Mesodermal cell (in vitro differentiated cells): ENCODE results near the gene VWA3B.
"Not testable (repeated sequence)": the region's sequence is repeated elsewhere in the genome, so short reads cannot be mapped to it uniquely, and the experiment has no call there.

ENCODE experiments used
- H3K27ac ChIP-seq: 2 replicates; pipeline ENCODE4 v1.7.0; 2013; ENCODE audit warnings: mild to moderate bottlenecking, low read depth, low read length, moderate library complexity; ENCODE audit not compliant: severe bottlenecking
- H3K36me3 ChIP-seq: 2 replicates; pipeline ENCODE4 v1.7.1; 2013; ENCODE audit warnings: mild to moderate bottlenecking, low read length, moderate library complexity; ENCODE audit not compliant: control insufficient read depth, insufficient read depth
- H3K4me1 ChIP-seq: one replicate; pipeline ENCODE4 v1.7.1; 2013; ENCODE audit warnings: mild to moderate bottlenecking, low read length; ENCODE audit not compliant: insufficient read depth, control insufficient read depth, poor library complexity, severe bottlenecking
- H3K4me3 ChIP-seq: 2 replicates; pipeline ENCODE4 v1.7.0; 2013; ENCODE audit warnings: low read length, control low read depth, mild to moderate bottlenecking; ENCODE audit not compliant: insufficient read depth, poor library complexity, severe bottlenecking; ENCODE audit errors: extremely low read depth
- H3K9me3 ChIP-seq: 2 replicates; pipeline ENCODE4 v1.7.1; 2013; ENCODE audit warnings: mild to moderate bottlenecking, low read length, moderate library complexity; ENCODE audit not compliant: control insufficient read depth
- WGBS, 2 experiments: methylation state at CpG; one replicate each; pipeline ENCODE4 v1.1.5; 2013; ENCODE audit warnings: missing lambda C conversion rate in 2 of 2; ENCODE audit not compliant: insufficient coverage in 2 of 2; 5-methylcytosine and 5-hydroxymethylcytosine counted together

The VWA3B gene

DNA sequence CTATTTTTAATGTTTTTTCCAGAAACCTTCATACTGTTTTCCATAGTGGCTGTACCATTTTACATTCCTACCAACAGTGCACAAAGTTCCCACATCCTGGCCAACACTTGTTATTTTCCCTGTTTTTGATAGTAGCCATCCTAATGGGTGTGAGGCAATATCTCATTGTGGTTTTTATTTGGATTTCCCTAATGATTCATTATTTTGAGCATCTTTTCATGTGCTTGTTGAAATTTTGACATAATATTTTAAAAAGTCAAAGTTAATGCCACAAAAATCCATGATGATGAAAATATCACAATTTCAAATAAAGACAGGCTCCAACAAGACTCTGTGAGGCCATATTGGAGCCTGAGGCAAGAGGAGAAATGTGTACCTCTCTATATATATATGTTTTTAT lies 50.2 kb downstream of the VWA3B start:
- no peak overlapping the region for H3K27ac ChIP-seq
- no peaks in the 10 kb centered on the region for H3K36me3 ChIP-seq
- H3K4me3 ChIP-seq: no peak overlapping the region
- no peaks in the 10 kb centered on the region for H3K9me3 ChIP-seq
- peaks cover 17% of the 10 kb centered on the region for H3K4me1 ChIP-seq

DNA sequence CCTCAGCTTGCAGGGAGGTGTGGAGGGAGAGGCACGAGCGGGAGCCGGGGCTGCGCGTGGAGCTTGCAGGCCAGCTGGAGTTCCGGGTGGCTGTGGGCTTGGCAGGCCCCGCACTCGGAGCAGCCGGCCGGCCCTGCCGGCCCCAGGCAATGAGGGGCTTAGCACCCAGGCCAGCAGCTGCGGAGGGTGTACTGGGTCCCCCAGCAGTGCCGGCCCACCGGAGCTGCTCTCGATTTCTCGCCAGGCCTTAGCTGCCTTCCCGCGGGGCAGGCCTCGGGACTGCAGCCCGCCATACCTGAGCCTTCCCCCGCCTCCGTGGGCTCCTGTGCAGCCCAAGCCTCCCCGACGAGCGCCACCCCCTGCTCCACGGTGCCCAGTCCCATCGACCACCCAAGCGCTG lies 52.0 kb downstream of the VWA3B start:
- H3K36me3 ChIP-seq, H3K4me3 ChIP-seq, H3K27ac ChIP-seq, H3K9me3 ChIP-seq: not testable (repeated sequence)
- WGBS, 2 experiments: 93 to 95% methylated on average over 22 to 23 of the region's 28 CpGs
- peaks cover 11% of the 10 kb centered on the region for H3K4me1 ChIP-seq

DNA sequence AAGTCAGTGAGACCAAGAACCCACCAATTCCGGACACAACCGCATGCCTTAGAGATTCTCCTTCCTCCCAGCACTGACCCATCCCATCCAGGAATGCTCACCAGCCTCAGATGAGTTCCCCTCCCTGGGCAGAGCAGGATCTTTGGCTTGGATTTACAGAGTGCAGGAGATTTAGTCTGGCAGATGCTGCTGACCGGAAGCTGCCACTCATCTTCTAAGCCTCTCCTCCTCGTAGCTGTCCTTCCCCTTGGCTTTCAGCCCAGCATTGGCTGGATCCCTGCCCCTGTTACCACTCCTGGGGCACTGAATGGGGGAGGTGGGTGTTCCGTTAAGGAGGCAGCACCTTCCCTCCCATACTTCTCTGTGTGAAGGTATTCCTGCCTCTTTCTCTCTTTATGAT lies 53.2 kb downstream of the VWA3B start:
- no peak overlapping the region for H3K4me3 ChIP-seq
- H3K27ac ChIP-seq: no peak overlapping the region
- no peaks in the 10 kb centered on the region for H3K4me1 ChIP-seq
- WGBS, 2 experiments: 88% methylated on average over 2 of the region's 5 CpGs; no CpG with 5 or more reads in 1 of the 2 experiments
- H3K36me3 ChIP-seq: no peaks in the 10 kb centered on the region
- no peaks in the 10 kb centered on the region for H3K9me3 ChIP-seq

DNA sequence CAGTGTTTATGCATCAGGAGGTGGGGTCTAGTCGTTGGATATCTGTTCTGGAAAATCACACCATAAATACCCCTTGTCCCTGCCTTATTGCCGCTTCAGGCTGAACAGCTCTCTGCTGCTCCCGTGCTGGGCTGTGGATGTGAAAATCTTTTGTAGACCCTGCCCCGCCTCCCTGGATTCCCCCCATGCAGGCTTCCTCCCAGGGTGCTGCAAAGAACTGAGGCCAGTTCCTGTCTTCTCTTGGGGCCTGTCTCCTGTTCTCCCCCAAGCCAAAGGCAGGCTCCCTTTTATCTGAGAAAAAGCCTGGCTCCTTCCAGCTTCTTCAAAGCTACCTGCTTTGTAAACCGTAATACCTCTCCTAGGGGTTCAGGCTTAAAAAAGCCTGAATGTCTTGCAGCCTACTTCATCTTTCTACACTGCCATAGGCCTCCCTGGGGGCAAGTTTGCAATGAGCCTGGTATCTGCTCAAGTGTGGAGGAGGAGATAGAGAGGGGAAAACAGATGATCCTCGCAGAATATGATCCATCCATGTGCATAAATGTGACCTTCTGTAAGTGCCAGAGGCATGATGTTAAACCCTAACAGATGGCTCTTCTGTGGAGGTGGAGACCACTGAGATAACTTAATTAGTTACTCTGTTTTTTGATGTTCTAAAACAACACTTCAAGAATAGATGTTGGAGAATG lies 55.3 kb downstream of the VWA3B start:
- Histone ChIP-seq H3K4me3 (no peak overlapping the region), H3K36me3 (no peaks in the 10 kb centered on the region), H3K27ac (no peak overlapping the region), H3K9me3 (no peaks in the 10 kb centered on the region), H3K4me1 (no peaks in the 10 kb centered on the region)
- 36 to 60% methylated on average over 3 to 4 of the region's 6 CpGs for WGBS, 2 experiments

DNA sequence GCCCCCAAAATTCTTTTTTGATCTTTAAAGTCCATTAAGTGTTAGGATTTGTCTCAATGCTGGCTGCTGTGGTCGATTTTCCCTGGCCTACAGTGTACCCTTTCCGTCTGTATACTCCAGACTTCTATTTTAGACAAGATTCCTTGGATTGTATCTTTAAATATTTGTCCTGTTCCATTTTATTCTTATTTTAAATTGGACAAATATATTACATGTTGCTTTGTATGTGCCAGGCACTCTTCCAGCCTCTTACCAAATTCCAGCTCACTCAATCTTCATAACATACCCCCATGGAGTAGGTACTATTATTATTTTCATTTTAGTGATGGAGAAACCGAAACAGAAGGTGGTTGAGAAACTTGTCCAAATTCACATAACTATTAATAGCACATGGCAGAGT lies 58.1 kb downstream of the VWA3B start:
- no peak overlapping the region for H3K27ac ChIP-seq
- H3K4me1 ChIP-seq: no peaks in the 10 kb centered on the region
- H3K4me3 ChIP-seq: no peak overlapping the region
- H3K36me3 ChIP-seq: no peaks in the 10 kb centered on the region
- no peaks in the 10 kb centered on the region for H3K9me3 ChIP-seq
- WGBS, 2 experiments: no CpG with 5 or more reads among the region's 3 CpGs

DNA sequence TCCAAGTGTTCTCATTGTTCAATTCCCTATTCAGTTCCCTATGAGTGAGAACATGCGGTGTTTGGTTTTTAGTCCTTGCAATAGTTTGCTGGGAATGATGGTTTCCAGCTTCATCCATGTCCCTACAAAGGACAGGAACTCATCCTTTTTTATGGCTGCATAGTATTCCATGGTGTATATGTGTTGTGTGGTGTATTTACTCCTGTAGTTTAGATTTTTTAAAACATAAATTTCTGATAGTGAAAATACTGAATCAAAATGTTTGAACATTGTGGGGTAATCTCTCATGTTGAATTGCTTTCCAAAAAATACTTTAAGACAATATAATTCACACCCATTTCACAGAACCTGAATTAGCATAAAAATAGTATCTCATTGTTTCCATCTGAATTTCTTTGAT lies 60.9 kb downstream of the VWA3B start:
- H3K4me3 ChIP-seq, H3K9me3 ChIP-seq, H3K27ac ChIP-seq, H3K36me3 ChIP-seq, H3K4me1 ChIP-seq: not testable (repeated sequence)
- WGBS, 2 experiments: no CpG with 5 or more reads among the region's 1 CpG

DNA sequence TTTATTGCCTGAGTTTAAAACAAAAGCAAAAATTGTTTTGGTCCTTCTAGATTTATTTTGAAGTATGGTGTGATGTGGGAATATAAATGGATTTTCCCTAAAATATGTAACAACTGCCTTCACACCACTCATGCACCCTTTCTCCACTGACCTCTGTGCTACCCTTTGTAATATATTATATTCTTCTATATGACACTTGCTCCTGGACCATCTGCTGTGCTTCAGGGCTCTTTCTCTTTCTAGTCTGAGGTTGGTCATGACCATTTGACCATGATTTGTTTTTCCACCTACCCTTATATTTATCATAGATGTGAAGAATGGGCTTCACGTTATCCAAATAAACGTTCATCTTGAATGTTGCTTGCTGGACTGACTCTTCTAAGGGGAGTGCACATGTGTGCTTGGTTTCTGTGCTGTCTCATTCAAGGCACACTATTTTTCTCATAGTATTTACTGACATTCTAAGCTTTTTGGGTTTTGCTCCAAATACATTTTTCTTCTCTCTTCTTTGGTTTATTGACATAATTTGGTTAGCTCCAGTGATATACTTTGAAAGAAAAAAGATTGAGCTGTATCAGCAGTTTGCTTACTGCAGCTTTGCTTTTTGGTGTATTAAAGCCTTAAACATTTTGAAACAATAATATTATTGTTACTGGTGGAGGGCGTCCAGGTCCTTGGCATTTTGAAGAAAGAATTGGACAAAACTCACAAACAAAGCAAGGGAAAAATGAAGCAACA lies 61.8 kb downstream of the VWA3B start:
- no peaks in the 10 kb centered on the region for H3K36me3 ChIP-seq
- H3K4me3 ChIP-seq: no peak overlapping the region
- no peaks in the 10 kb centered on the region for H3K9me3 ChIP-seq
- H3K27ac ChIP-seq: no peak overlapping the region
- no peaks in the 10 kb centered on the region for H3K4me1 ChIP-seq
- 50% methylated on average over 1 of the region's 3 CpGs; no CpG with 5 or more reads in 1 of the 2 experiments for WGBS, 2 experiments

DNA sequence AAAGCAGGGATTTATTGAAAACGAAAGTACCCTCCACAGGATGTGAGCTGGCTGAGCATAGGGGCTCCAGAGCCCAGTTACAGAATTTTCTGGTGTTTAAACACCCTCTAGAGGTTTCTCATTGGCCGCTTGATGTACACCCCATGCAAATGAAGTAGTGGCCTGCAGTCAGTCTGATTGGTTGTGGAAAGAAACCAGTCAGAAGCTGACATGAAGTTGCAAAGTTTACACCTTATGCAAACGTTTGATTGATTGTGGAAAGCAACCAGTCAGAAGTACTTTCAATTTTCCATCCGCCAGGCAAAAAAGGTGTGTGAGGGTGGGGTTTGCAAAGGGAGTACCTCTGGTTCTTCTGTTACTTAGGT lies 62.3 kb downstream of the VWA3B start:
- Histone ChIP-seq H3K4me3 (no peak overlapping the region), H3K4me1 (no peaks in the 10 kb centered on the region), H3K27ac (no peak overlapping the region), H3K9me3 (no peaks in the 10 kb centered on the region), H3K36me3 (no peaks in the 10 kb centered on the region)
- 75 to 80% methylated on average over 2 to 4 of the region's 4 CpGs for WGBS, 2 experiments

DNA sequence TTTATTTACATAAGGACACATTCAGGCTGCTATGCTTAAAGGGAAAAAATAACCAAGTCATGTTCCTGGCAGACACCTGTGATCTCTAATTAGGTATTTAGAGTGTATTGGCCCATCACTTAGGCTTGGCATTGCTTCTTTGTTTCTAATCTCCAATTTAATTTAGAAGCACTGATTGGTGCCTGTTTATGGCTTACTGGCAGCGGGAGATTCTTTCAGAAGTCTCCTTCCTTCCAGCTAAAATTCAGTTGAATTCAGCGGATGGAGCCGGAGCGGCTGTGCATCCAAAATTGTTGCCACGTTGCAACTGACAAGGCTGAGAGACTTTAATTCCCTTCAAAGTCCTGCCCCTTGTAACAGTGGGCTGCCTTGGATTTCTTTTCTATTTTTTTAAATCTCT lies 66.5 kb downstream of the VWA3B start:
- WGBS, 2 experiments: 87 to 93% methylated on average over 5 of the region's 5 CpGs
- Histone ChIP-seq H3K27ac (no peak overlapping the region), H3K4me3 (no peak overlapping the region), H3K4me1 (no peaks in the 10 kb centered on the region), H3K36me3 (no peaks in the 10 kb centered on the region), H3K9me3 (no peaks in the 10 kb centered on the region)

DNA sequence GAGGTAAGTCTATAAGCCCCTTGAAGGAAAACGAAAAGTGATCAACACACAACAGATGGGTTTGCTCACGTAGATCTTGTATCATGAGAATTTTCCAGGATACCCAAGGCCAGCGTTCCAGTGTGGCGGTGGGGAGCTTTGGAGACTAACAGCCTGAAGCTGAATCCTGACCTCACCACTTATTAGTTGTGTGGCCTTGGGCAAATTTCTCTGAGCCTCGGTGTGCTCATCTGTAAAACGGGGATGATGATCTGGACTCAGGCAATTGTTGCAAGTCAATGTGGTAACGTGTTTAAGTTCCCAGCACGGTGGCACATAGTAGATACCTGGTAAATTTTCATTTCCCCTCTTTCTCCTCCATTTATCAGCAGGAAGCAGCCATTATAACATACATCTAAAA lies 68.3 kb downstream of the VWA3B start:
- Histone ChIP-seq H3K4me1 (no peaks in the 10 kb centered on the region), H3K27ac (no peak overlapping the region), H3K9me3 (no peaks in the 10 kb centered on the region), H3K4me3 (no peak overlapping the region), H3K36me3 (no peaks in the 10 kb centered on the region)
- WGBS, 2 experiments: 95 to 98% methylated on average over 6 of the region's 8 CpGs

DNA sequence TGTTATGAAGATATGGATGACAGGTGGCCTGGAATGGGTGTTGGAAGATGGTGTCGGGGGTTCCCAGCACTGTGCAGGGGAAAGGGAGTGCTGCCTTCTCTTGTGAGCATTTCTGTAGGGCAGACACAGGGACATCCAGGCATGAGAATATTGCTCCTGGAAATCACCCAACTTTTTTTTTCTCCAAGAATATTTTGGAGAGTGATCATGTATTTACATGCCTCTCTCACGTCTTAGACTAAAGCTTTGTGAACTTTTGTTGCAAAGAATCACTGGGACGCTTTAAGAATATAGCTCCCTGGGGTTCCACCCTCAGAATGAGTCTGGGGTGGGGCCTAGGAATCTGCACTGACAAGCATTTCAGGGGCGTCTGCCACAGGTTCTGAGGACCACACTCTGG lies 68.7 kb downstream of the VWA3B start:
- Histone ChIP-seq H3K27ac (no peak overlapping the region), H3K4me1 (no peaks in the 10 kb centered on the region), H3K4me3 (no peak overlapping the region), H3K9me3 (no peaks in the 10 kb centered on the region), H3K36me3 (no peaks in the 10 kb centered on the region)
- 89 to 96% methylated on average over 3 to 4 of the region's 4 CpGs for WGBS, 2 experiments
